ENCODE results near the gene SNX30. TPM values are rescaled to one million over a fixed set of nuclear protein-coding genes. Genes with fewer than 3 reads are reported as not detected.

The SNX30 gene
- total RNA-seq, 2 experiments from 2014 or later: 13.5 to 19.8 TPM

DNA sequence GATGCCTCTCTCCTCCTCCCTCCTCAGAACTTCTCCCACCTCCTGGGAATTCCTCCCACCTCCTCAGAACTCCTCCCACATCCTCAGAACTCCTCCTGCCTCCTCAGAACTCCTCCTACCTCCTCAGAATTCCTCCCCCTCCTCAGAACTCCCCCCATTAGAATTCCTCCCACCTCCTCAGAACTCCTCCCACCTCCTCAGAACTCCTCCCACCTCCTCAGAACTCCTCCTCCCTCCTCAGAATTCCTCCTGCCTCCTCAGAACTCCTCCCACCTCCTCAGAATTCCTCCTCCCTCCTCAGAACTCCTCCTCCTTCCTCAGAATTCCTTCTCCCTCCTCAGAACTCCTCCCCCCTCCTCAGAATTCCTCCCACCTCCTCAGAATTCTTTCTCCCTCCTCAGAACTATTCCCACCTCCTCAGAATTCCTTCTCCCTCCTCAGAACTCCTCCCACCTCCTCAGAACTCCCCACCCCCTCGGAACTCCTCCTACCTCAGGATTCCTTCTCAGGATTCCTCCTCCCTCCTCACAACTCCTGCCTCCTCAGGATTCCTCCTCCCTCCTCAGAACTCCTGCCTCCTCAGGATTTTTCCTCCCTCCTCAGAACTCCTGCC lies 116.2 kb downstream of the SNX30 start:
- intact Hi-C loops (cut with micrococcal nuclease; ENCODE audit: unreplicated experiment): no loop called here
- Histone ChIP-seq H3K4me2 (ENCODE audit: low read length) (no peak overlapping the region), H3K4me3 (ENCODE audit: low read depth, low read length, poor library complexity, severe bottlenecking) (no peak overlapping the region), H3K79me2 (ENCODE audit: insufficient read depth, low read depth, low read length) (no peaks in the 10 kb centered on the region), H3K4me1 (ENCODE audit: insufficient read depth, low read length, poor library complexity, severe bottlenecking) (peaks cover 12% of the 10 kb centered on the region), H3K36me3 (ENCODE audit: insufficient read depth, low read length) (no peaks in the 10 kb centered on the region), H3K27ac (ENCODE audit: low read depth, low read length, poor library complexity, severe bottlenecking) (no peak overlapping the region), H3K9me3 (ENCODE audit: low read length) (no peaks in the 10 kb centered on the region), H2AFZ (ENCODE audit: low read length) (no peak overlapping the region), H4K20me1 (ENCODE audit: insufficient read depth, low read length) (0 out of 2 replicates have a peak, but pooled peaks cover 7% of the 10 kb centered on the region), H3K9me2 (ENCODE audit: insufficient read depth, low read length) (no peaks in the 10 kb centered on the region)
- BruUV-seq (replicated peaks): no TSS peak
- DNase-seq (ENCODE audit: low spot score): no peak
- ChIA-PET POLR2A (interaction anchor here (0.7 kb wide), 1 partner anchor 422 kb away, joined by 4 read pairs; no protein-coding TSS in a partner anchor), CTCF (ENCODE audit: unreplicated experiment) (no interaction called here)
- TF ChIP-seq EZH2phosphoT487 (IDR thresholded peaks at IDR 0.05; ENCODE audit: borderline replicate concordance, low read depth, low read length): no peak
- TF ChIP-seq, protein P1, sequence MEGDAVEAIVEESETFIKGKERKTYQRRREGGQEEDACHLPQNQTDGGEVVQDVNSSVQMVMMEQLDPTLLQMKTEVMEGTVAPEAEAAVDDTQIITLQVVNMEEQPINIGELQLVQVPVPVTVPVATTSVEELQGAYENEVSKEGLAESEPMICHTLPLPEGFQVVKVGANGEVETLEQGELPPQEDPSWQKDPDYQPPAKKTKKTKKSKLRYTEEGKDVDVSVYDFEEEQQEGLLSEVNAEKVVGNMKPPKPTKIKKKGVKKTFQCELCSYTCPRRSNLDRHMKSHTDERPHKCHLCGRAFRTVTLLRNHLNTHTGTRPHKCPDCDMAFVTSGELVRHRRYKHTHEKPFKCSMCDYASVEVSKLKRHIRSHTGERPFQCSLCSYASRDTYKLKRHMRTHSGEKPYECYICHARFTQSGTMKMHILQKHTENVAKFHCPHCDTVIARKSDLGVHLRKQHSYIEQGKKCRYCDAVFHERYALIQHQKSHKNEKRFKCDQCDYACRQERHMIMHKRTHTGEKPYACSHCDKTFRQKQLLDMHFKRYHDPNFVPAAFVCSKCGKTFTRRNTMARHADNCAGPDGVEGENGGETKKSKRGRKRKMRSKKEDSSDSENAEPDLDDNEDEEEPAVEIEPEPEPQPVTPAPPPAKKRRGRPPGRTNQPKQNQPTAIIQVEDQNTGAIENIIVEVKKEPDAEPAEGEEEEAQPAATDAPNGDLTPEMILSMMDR (conservative IDR thresholded peaks at IDR 0.05; ENCODE audit: low read length): no peak

DNA sequence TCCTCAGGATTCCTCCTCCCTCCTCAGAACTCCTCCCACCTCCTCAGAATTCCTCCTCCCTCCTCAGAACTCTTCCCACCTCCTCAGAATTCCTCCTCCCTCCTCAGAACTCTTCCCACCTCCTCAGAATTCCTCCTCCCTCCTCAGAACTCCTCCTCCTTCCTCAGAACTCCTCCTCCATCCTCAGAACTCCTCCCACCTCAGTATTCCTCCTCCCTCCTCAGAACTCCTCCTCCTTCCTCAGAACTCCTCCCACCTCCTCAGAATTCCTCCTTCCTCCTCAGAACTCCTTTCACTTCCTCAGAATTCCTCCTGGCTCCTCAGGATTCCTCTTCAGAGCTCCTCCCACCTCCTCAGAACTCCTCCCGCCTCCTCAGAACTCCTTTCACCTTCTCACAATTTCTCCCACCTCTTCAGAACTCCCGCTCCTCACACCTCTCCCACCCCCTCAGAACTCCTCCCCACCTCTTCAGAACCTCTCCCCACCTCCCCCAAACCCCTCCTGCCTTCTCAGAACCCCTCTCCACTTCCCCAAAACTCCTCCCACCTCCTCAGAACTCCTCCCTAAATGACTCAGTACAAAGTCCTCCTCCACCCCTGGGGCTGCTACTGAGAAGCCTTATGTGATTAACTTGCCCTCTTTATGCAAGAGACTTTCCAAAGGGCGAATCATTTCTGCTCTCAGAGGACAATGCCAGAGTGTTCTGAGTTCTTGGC lies 116.9 kb downstream of the SNX30 start:
- H3K4me2 ChIP-seq (ENCODE audit: low read length): no peak overlapping the region
- ChIA-PET POLR2A (interaction anchor here (0.7 kb wide), 1 partner anchor 944 kb away, joined by 3 read pairs; no protein-coding TSS in a partner anchor), CTCF (ENCODE audit: unreplicated experiment) (no interaction called here)
- intact Hi-C loops (cut with micrococcal nuclease; ENCODE audit: unreplicated experiment): no loop called here
- DNase-seq (ENCODE audit: low spot score): no peak
- H3K27ac ChIP-seq (ENCODE audit: low read depth, low read length, poor library complexity, severe bottlenecking): no peak overlapping the region
- BruUV-seq (replicated peaks): no TSS peak
- H3K9me2 ChIP-seq (ENCODE audit: insufficient read depth, low read length): no peaks in the 10 kb centered on the region
- H3K9me3 ChIP-seq (ENCODE audit: low read length): no peaks in the 10 kb centered on the region
- H3K4me3 ChIP-seq (ENCODE audit: low read depth, low read length, poor library complexity, severe bottlenecking): no peak overlapping the region
- H3K36me3 ChIP-seq (ENCODE audit: insufficient read depth, low read length): no peaks in the 10 kb centered on the region
- no peaks in the 10 kb centered on the region for H3K79me2 ChIP-seq (ENCODE audit: insufficient read depth, low read depth, low read length)
- H2AFZ ChIP-seq (ENCODE audit: low read length): no peak overlapping the region
- TF ChIP-seq, protein P1 (conservative IDR thresholded peaks at IDR 0.05; ENCODE audit: low read length): no peak
- no peak for TF ChIP-seq EZH2phosphoT487 (IDR thresholded peaks at IDR 0.05; ENCODE audit: borderline replicate concordance, low read depth, low read length)
- H4K20me1 ChIP-seq (ENCODE audit: insufficient read depth, low read length): 0 out of 2 replicates have a peak, but pooled peaks cover 7% of the 10 kb centered on the region
- peaks cover 18% of the 10 kb centered on the region for H3K4me1 ChIP-seq (ENCODE audit: insufficient read depth, low read length, poor library complexity, severe bottlenecking)

DNA sequence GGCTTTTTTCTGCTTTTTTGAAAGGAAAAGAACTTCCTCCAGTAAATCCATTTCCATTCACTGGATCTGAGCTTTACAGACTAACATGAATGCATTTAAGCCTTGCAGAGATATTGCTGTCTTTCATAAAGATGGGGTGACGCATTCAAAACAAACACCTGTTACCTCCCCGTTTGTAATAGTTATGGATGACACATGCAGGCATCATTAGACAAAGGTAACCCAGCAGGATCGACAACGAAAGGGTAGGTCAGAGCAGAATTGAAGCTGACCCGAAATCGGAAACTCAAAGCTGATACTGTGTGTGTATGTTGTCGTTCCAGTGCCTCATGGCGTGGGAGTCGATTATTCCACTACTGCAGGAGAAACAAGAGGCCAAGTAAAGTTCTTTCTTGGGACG lies 117.9 kb downstream of the SNX30 start:
- H4K20me1 ChIP-seq (ENCODE audit: insufficient read depth, low read length): 0 out of 2 replicates have a peak, but pooled peaks cover 6% of the 10 kb centered on the region
- TF ChIP-seq, protein P1 (conservative IDR thresholded peaks at IDR 0.05; ENCODE audit: low read length): no peak
- no peak for TF ChIP-seq EZH2phosphoT487 (IDR thresholded peaks at IDR 0.05; ENCODE audit: borderline replicate concordance, low read depth, low read length)
- no peaks in the 10 kb centered on the region for H3K79me2 ChIP-seq (ENCODE audit: insufficient read depth, low read depth, low read length)
- BruUV-seq (replicated peaks): no TSS peak
- no peak overlapping the region for H2AFZ ChIP-seq (ENCODE audit: low read length)
- no peak for DNase-seq (ENCODE audit: low spot score)
- no peak overlapping the region for H3K4me3 ChIP-seq (ENCODE audit: low read depth, low read length, poor library complexity, severe bottlenecking)
- H3K4me2 ChIP-seq (ENCODE audit: low read length): no peak overlapping the region
- H3K9me2 ChIP-seq (ENCODE audit: insufficient read depth, low read length): no peaks in the 10 kb centered on the region
- no peaks in the 10 kb centered on the region for H3K36me3 ChIP-seq (ENCODE audit: insufficient read depth, low read length)
- POLR2A ChIA-PET: interaction anchor here (0.7 kb wide), 1 partner anchor 945 kb away, joined by 3 read pairs; no protein-coding TSS in a partner anchor
- H3K9me3 ChIP-seq (ENCODE audit: low read length): no peaks in the 10 kb centered on the region
- intact Hi-C loops (cut with micrococcal nuclease; ENCODE audit: unreplicated experiment): no loop called here
- no peak overlapping the region for H3K27ac ChIP-seq (ENCODE audit: low read depth, low read length, poor library complexity, severe bottlenecking)
- H3K4me1 ChIP-seq (ENCODE audit: insufficient read depth, low read length, poor library complexity, severe bottlenecking): peaks cover 10% of the 10 kb centered on the region
- CTCF ChIA-PET (ENCODE audit: unreplicated experiment): no interaction called here
